Skeletal muscle satellite cell (primary cell): ENCODE results near the gene RRAGC.
A peak's percentile ranks its signal among the peaks of the same experiment; 100 is the strongest.

Source experiments
- H3K27me3 ChIP-seq: 2 replicates; pipeline ENCODE4 v1.7.0; 2013; ENCODE audit warnings: low read length; ENCODE audit not compliant: control insufficient read depth, insufficient read depth
- H3K36me3 ChIP-seq: 2 replicates; pipeline ENCODE4 v1.7.0; 2013; ENCODE audit warnings: mild to moderate bottlenecking, control low read depth, low read length; ENCODE audit not compliant: insufficient read depth
- H3K4me1 ChIP-seq: 2 replicates; pipeline ENCODE4 v1.7.0; 2013; ENCODE audit warnings: low read length; ENCODE audit not compliant: control insufficient read depth, insufficient read depth
- H3K4me2 ChIP-seq: 2 replicates; pipeline ENCODE4 v1.7.0; 2013; ENCODE audit warnings: mild to moderate bottlenecking, low read length
- H3K4me3 ChIP-seq: 2 replicates; pipeline ENCODE4 v1.7.0; 2013; ENCODE audit warnings: low read length
- H3K9ac ChIP-seq: 2 replicates; pipeline ENCODE4 v1.7.0; 2013; ENCODE audit warnings: mild to moderate bottlenecking, low read depth, low read length, moderate library complexity
- H3K9me3 ChIP-seq: replicated peaks from 2 replicates; pipeline ENCODE4 v1.7.0; 2013; ENCODE audit warnings: mild to moderate bottlenecking, control low read depth, low read length

The RRAGC gene

DNA sequence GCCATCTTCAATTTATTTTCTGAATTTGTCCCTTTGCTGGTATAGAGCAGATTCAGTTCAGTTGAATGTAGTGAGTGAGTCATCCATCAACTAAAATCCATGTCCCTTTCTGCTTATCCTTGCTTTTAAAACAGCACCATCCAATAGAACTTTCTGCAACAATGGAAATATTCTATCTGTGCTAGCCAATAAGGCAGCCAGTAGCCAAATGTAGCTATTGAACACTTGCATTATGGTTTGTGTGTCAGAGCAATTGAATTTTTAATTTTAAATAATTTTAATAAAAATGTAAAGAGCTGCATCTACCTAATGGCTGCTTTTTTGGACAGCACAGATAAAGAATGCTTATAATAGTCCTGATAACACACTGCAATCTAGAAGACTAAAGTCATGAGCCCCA is 21.9 kb upstream of the RRAGC start, which contains the start of gene GJA9:
Gene GJA9, minus strand, starts transcription at position 101 of the 400 bp plus-strand sequence. CDS start 5,489 bp downstream, outside the sequence.
- H3K4me1 ChIP-seq = no peaks in the 10 kb centered on the region
- no peaks in the 10 kb centered on the region for H3K36me3 ChIP-seq
- H3K4me3 ChIP-seq = no peak within 1 kb of the TSS
- H3K4me2 ChIP-seq = no peak within 1 kb of the TSS
- no peaks in the 10 kb centered on the region for H3K27me3 ChIP-seq
- no peak within 1 kb of the TSS for H3K9ac ChIP-seq
- H3K9me3 ChIP-seq = no peaks in the 10 kb centered on the region

DNA sequence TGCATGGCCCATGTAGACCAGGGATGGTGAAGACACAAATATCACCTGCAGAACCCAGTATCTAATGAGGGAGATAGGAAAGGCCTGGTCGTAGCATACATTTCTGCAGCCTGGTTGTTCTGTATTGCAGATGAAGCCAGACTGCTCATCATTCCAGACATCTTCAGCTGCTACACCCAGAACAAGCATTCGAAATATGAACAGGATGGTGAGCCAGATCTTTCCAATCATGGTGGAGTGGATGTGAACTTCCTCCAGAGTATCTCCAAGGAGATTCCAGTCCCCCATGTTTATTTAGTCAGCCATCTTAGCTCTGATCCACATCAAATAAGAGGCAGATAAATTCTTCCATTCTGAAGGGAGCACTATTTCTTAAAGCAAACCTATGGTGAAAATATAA is 16.2 kb upstream of the RRAGC start:
- Histone ChIP-seq H3K4me3 (no peak overlapping the region), H3K4me1 (peaks cover 11% of the 10 kb centered on the region), H3K27me3 (no peaks in the 10 kb centered on the region), H3K9me3 (no peaks in the 10 kb centered on the region), H3K9ac (no peak overlapping the region), H3K36me3 (no peaks in the 10 kb centered on the region), H3K4me2 (no peak overlapping the region)

DNA sequence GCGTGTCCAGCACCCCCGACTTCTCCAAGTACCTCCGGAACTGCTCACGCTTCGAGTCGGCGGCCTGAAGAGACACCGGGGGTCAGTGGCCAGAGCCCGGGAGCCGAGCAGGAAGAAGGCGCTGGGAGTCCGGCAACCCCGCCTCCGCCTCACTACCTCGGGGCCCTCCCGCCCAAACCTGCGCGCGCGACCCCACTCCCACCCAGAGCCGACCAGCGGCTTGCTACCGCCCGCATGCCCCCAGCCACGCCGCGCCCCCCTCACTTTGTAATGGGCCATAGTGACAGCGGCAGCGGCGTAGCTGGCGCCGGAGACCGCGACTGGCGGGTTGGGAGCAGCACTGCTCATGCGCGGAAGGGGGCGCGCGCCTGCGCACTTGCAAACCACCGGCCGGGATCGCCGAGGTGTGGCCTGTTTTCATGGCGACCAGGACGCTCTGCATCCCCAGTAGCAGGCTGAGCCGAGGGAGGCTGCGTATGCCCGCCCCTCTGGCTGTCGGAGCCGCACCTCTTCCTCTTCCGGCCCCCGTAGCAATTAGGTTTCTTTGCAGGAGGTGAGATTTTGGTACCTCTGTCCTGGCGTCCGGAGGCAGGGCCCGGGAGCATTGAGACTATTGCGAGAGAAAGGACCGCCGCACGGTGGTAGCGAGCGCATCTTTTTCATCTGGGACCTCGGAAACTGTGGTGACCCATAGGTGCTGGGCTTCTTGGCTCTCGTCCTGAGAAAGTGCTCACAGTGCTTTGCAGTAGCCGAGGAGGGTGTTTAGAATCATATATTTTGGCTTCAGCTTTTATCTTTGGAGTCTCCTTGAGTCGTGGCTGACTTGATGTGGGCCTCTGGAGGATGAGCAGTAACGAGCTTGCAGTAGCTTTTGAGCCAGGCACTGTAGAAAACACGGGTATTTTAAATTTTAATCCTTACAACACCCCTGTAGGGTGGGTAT is 13.7 kb upstream of the RRAGC start, which contains the start of gene MYCBP:
Gene MYCBP, minus strand, starts transcription at position 322 of the 943 bp plus-strand sequence. Its CDS starts 43 bp downstream, at position 279.
- Histone ChIP-seq H3K4me1 (peaks cover 11% of the 10 kb centered on the region), H3K27me3 (no peaks in the 10 kb centered on the region), H3K4me3 (peak within 1 kb of the TSS; percentile 96), H3K4me2 (peak within 1 kb of the TSS; percentile 91), H3K9ac (peak within 1 kb of the TSS; percentile 88), H3K36me3 (no peaks in the 10 kb centered on the region), H3K9me3 (no peaks in the 10 kb centered on the region)

DNA sequence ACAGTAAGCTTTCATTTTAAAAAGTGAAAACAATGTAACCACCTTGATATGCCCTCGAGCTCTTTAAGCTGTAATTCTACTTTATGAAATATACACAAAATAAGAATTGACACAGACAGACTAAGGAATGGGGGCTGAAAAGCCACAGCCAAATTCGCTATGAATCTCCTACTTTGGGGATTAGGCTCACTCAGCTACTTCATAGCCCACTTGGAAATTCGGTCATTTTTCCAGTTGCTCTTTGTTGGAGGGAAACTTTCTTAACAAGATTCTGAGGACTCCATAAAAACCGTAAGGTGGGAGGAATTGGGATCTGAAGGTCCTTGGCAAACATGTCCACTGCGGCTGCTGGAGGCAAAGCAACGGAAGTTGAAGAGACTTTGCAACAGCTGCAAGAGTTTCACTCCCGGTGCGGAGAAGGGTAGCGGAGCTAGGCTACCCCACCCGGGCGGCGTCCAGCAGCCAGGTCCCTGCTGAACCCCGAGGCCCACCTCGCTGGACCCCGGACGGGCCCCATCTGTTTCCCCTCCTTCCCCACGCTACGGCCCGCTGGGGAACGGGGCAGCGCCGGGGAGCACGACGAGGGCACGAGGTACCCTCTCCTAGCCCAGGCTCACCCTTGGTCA is 12.9 kb upstream of the RRAGC start:
- no peaks in the 10 kb centered on the region for H3K9me3 ChIP-seq
- H3K4me2 ChIP-seq = peak overlapping the region; percentile 91
- H3K36me3 ChIP-seq = peaks cover 3% of the 10 kb centered on the region
- no peaks in the 10 kb centered on the region for H3K27me3 ChIP-seq
- H3K9ac ChIP-seq = peak overlapping the region; percentile 88
- H3K4me3 ChIP-seq = peak overlapping the region; percentile 96
- peaks cover 11% of the 10 kb centered on the region for H3K4me1 ChIP-seq

DNA sequence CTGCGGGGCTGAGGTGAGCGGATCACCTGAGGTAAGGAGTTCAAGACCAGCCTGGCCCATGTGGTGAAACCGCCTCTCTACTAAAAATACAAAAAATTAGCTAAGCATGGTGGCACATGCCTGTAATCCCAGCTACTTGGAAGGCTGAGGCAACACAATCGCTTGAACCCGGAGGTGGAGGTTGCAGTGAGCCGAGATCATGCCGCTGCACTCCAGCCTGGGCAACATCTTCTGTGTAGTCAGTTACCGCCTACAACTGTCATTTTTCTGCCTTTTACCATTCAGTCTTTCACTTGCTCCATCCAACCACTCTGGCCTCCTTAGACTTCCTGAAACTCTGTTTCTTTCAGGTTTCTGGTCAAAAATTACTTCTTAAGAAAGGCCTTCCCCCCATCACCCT is 11.4 kb upstream of the RRAGC start:
- H3K36me3 ChIP-seq = peaks cover 10% of the 10 kb centered on the region
- H3K9me3 ChIP-seq = no peaks in the 10 kb centered on the region
- no peak overlapping the region for H3K4me2 ChIP-seq
- no peaks in the 10 kb centered on the region for H3K27me3 ChIP-seq
- H3K4me1 ChIP-seq = peaks cover 11% of the 10 kb centered on the region
- no peak overlapping the region for H3K9ac ChIP-seq
- H3K4me3 ChIP-seq = no peak overlapping the region

DNA sequence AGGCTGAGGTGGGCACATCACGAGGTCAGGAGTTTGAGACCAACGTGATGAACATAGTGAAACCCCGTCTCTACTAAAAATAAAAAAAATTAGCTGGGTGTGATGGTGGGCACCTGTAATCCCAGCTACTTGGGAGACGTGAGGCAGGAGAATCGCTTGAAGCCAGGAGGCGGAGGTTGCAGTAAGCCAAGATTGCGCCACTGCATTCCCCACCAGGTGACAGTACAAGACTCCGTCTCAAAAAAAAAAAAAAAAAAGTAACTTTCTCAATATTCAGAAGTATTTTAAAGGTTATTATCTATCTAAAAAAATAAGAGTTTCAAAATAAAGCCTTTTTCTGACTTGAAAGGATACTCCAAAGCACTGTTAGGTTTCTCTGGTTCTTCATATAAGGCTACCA is 7.6 kb upstream of the RRAGC start:
- Histone ChIP-seq H3K4me2 (no peak overlapping the region), H3K9me3 (no peaks in the 10 kb centered on the region), H3K4me3 (no peak overlapping the region), H3K4me1 (peaks cover 8% of the 10 kb centered on the region), H3K36me3 (peaks cover 19% of the 10 kb centered on the region), H3K27me3 (no peaks in the 10 kb centered on the region), H3K9ac (no peak overlapping the region)

DNA sequence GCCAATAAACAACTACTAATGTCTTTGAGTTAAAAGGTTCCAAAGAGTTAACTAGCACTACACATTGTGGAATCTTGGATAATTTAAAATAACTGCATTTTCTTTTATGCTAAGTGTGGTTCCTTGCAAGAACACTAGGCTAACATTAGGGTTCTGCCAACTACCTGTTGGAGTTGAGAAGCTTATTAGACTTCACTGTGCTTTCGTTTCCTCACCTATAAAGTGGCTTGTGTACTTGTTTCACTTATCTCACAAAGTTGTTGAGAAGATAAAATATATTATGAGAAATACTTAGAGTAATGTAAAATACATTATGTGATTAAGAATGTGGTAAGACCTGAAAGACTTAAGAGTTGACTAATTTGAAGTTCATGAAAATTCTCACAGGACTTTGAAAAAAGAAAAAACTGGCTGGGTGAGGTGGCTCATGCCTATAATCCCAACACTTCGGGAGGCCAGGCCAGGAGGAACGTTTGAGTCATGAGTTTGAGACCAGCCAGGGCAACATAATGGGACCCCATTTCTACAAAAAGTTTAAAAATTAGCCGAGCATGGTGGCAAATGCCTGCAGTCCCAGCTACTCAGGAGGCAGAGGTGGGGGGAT is 5.6 kb upstream of the RRAGC start:
- Histone ChIP-seq H3K9me3 (no peaks in the 10 kb centered on the region), H3K27me3 (no peaks in the 10 kb centered on the region), H3K4me2 (no peak overlapping the region), H3K9ac (no peak overlapping the region), H3K4me3 (no peak overlapping the region), H3K4me1 (peaks cover 5% of the 10 kb centered on the region), H3K36me3 (peaks cover 19% of the 10 kb centered on the region)

DNA sequence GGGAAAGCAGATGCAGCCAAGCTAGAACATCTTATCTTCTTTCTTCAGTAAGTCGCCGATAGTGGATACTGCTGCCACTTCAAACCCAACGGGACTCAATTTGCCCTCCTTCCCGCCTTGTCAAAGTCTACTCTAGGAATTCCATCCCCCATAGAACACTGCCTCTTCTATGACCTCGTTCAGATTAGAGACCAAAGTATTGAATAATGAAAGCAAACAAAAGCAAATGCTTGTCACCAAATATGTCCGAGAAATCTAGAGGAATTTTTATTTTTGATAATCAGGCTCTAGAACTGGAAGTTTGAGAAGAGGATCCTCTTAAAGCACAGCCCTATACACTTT is 853 bp upstream of the RRAGC start:
- peaks cover 19% of the 10 kb centered on the region for H3K36me3 ChIP-seq
- peak overlapping the region; percentile 100 for H3K4me3 ChIP-seq
- no peaks in the 10 kb centered on the region for H3K9me3 ChIP-seq
- peak overlapping the region; percentile 85 for H3K4me2 ChIP-seq
- peaks cover 20% of the 10 kb centered on the region for H3K4me1 ChIP-seq
- peak overlapping the region; percentile 90 for H3K9ac ChIP-seq
- no peaks in the 10 kb centered on the region for H3K27me3 ChIP-seq

DNA sequence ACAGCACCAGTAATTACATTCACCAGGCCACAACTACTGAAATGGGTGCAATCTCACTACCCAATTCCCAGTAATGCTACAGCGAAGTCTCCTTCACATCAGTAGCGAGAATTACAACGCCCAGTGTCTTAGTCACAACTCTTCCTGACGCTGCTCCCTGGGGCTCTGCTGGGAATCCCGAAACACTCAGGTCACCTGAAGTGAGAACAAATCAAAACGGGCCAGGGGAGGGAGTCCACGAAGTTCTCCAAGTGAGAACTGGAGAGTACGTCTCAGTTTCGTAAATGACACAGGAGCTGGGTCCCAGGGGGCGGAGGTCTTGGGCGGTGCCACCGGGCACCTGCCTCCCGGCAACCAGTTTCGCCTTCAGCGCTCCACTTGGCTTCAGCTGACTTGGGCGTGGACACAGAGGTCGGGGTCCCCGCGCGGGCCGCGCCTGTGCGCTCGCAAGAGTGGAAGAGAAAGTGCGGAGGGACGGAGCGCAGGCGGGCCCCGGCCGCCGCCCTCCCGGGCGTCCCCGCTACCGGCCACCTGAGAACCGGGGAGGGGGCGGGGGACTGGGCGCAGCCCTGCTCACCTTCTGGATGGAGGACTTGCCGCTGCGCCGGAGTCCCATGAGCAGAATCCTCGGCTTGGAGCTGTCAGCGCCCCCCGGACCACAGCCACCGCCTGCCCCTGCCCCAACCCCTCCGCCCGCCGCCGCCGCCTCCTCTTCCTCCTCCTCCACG is 575 bp downstream of the RRAGC start:
- no peaks in the 10 kb centered on the region for H3K9me3 ChIP-seq
- H3K36me3 ChIP-seq = peaks cover 29% of the 10 kb centered on the region
- no peaks in the 10 kb centered on the region for H3K27me3 ChIP-seq
- H3K4me1 ChIP-seq = peaks cover 20% of the 10 kb centered on the region
- H3K9ac ChIP-seq = peak overlapping the region; percentile 83
- H3K4me2 ChIP-seq = peak overlapping the region; percentile 78
- H3K4me3 ChIP-seq = peak overlapping the region; percentile 100

DNA sequence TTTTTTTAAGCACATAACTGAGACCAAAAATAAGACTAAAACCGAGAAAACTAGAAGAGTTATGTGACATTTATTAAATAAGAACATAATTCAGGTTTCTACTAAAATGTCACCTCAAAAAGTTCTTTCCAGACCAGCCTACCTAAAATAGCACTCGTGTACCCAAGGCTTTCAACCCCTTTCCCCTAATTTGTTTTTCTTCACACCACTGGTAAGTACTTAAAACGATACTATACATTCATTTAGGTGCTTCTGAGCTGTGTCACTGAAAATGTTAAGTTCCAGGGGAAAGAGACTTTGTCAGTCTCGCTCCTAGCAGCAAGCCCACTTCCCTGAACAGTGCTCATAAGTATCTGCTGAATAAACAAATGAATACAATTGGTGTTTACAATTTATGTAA is 6.8 kb downstream of the RRAGC start:
- H3K36me3 ChIP-seq = peaks cover 60% of the 10 kb centered on the region

DNA sequence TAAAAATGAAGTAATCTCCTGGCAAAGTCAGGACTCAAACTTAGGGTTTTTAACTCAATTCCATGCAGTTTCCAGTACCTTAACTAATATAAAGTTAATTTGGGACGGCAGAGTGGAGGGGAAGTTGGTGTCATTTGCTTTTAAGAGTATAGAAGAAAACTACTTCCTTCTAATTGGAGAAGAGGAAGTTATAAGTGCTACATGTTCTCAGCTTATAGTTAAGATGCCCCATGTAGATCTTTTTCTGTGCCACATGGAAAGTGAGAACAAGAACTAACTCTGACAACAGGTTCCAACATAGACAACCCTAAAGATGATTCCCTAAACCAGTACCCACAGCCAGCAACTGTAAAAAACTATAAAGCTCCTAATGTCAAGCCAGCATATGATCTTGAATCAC is 11.5 kb downstream of the RRAGC start:
- no peaks in the 10 kb centered on the region for H3K4me1 ChIP-seq
- H3K27me3 ChIP-seq = no peaks in the 10 kb centered on the region
- peaks cover 64% of the 10 kb centered on the region for H3K36me3 ChIP-seq
- no peak overlapping the region for H3K9ac ChIP-seq
- H3K4me2 ChIP-seq = no peak overlapping the region
- no peak overlapping the region for H3K4me3 ChIP-seq
- H3K9me3 ChIP-seq = no peaks in the 10 kb centered on the region

More for the DNA sequence above, 6.8 kb downstream of the RRAGC start:
- Histone ChIP-seq H3K9me3 (no peaks in the 10 kb centered on the region), H3K27me3 (no peaks in the 10 kb centered on the region), H3K4me3 (no peak overlapping the region), H3K9ac (no peak overlapping the region), H3K4me1 (peaks cover 6% of the 10 kb centered on the region), H3K4me2 (no peak overlapping the region)
